A673 (cell line): Measurements from ENCODE around the gene TBC1D8B. TPM values are rescaled to one million over a fixed set of nuclear protein-coding genes. Genes with fewer than 3 reads are reported as not detected.
"Not testable (repeated sequence)": the region's sequence is repeated elsewhere in the genome, so short reads cannot be mapped to it uniquely, and the experiment has no call there.

Experiments used
- Bru-seq: library from RNA; stranded (reverse); fragments of 400-500 nt; gene quantifications from one replicate; lab custom pipeline; 2021; lab: Mats Ljungman, UMichigan
- BruChase-seq, 2 experiments: library from RNA; stranded (reverse); fragments of 400-500 nt; gene quantifications; one replicate each; lab custom pipeline; 2021; lab: Mats Ljungman, UMichigan
- BruUV-seq: library from RNA; stranded (reverse); fragments of 400-500 nt; replicated peaks from 2 replicates; lab custom pipeline; 2021; lab: Mats Ljungman, UMichigan
- CTCF ChIA-PET: fragments of 300-600 bp; sonication (Branson Sonifier 250); formaldehyde crosslinking; loops from one replicate; lab custom pipeline; 2022; ENCODE audit warnings: antibody characterized with exemption; lab: Charles Lee
- POLR2A ChIA-PET: fragments of 300-600 bp; sonication (Branson Sonifier 250); formaldehyde crosslinking; loops from one replicate; lab custom pipeline; 2022; ENCODE audit warnings: antibody characterized with exemption; ENCODE audit not compliant: low non-redundant PET; lab: Charles Lee
- DNase-seq: peaks from one replicate; pipeline ENCODE4 v3.0.0-alpha.2; 2015; ENCODE audit warnings: low spot score
- H3K27ac ChIP-seq: fragments of 200-600 bp; sonication (generic); 2 replicates; pipeline ENCODE4 v1.5.1; 2016; ENCODE audit warnings: mixed run types, low read depth, mild to moderate bottlenecking, mixed read lengths, antibody characterized with exemption, low read length; ENCODE audit not compliant: poor library complexity, severe bottlenecking
- H3K27me3 ChIP-seq: fragments of 200-600 bp; sonication (generic); replicated peaks from 2 replicates; pipeline ENCODE4 v1.6.1; 2017; ENCODE audit warnings: mixed run types, low read depth, mild to moderate bottlenecking, mixed read lengths, antibody characterized with exemption, low read length; ENCODE audit not compliant: insufficient read depth, poor library complexity
- H3K36me3 ChIP-seq: fragments of 200-600 bp; sonication (generic); 2 replicates; pipeline ENCODE4 v1.6.1; 2016; ENCODE audit warnings: mixed run types, mild to moderate bottlenecking, mixed read lengths, antibody characterized with exemption, low read length; ENCODE audit not compliant: insufficient read depth, poor library complexity, severe bottlenecking
- H3K4me1 ChIP-seq: fragments of 200-600 bp; sonication (generic); 2 replicates; pipeline ENCODE4 v1.6.1; 2017; ENCODE audit warnings: mixed run types, mild to moderate bottlenecking, mixed read lengths, antibody characterized with exemption, low read length; ENCODE audit not compliant: insufficient read depth, poor library complexity, severe bottlenecking
- H3K4me3 ChIP-seq: fragments of 200-600 bp; sonication (generic); 2 replicates; pipeline ENCODE4 v1.5.1; 2016; ENCODE audit warnings: low read depth, mixed run types, mild to moderate bottlenecking, mixed read lengths, low read length; ENCODE audit not compliant: poor library complexity, severe bottlenecking
- H3K9me3 ChIP-seq: fragments of 200-600 bp; sonication (generic); 2 replicates; pipeline ENCODE4 v1.6.1; 2016; ENCODE audit warnings: mixed run types, low read depth, mild to moderate bottlenecking, mixed read lengths, antibody characterized with exemption, low read length; ENCODE audit not compliant: poor library complexity, severe bottlenecking
- EZH2 ChIP-seq: fragments of 200-600 bp; sonication (generic); IDR thresholded peaks from 2 replicates; pipeline ENCODE4 v1.6.1; 2017; ENCODE audit warnings: borderline replicate concordance, low read depth, mild to moderate bottlenecking, mixed read lengths, antibody characterized with exemption, low read length; ENCODE audit not compliant: poor library complexity, severe bottlenecking
- intact Hi-C: fragments of 100-400 bp; cut with micrococcal nuclease; formaldehyde crosslinking; loops from one replicate; pipeline ENCODE4 v1.10.0; 2022; ENCODE audit not compliant: unreplicated experiment
- long read RNA-seq: library from polyadenylated mRNA; stranded (forward); transcript quantifications from one replicate; pipeline ENCODE4 v2.0.0, GENCODE V29; 2022
- total RNA-seq: library from RNA; stranded (reverse); gene quantifications from 2 replicates; pipeline ENCODE4 v1.2.3, GENCODE V29; 2021
- TF ChIP-seq, protein P1 (sequence below): fragments of 300-800, 200-600 bp; sonication (generic); conservative IDR thresholded peaks from 2 replicates; pipeline ENCODE4 v1.5.1; 2017; ENCODE audit warnings: low read depth, mild to moderate bottlenecking, antibody characterized with exemption, low read length, moderate library complexity, mixed read lengths

TBC1D8B gene
- 0.41 and 0.61 TPM in 2 replicates for total RNA-seq
- Bru-seq, nascent RNA: percentile 18 among the genes with signal in this experiment
- BruChase-seq, experiment 1, labeled RNA remaining after a 2-hour chase: percentile 13 among the genes with signal in this experiment
- BruChase-seq, experiment 2, labeled RNA remaining after a 6-hour chase: percentile 19 among the genes with signal in this experiment
- long read RNA-seq: 0 reads

DNA sequence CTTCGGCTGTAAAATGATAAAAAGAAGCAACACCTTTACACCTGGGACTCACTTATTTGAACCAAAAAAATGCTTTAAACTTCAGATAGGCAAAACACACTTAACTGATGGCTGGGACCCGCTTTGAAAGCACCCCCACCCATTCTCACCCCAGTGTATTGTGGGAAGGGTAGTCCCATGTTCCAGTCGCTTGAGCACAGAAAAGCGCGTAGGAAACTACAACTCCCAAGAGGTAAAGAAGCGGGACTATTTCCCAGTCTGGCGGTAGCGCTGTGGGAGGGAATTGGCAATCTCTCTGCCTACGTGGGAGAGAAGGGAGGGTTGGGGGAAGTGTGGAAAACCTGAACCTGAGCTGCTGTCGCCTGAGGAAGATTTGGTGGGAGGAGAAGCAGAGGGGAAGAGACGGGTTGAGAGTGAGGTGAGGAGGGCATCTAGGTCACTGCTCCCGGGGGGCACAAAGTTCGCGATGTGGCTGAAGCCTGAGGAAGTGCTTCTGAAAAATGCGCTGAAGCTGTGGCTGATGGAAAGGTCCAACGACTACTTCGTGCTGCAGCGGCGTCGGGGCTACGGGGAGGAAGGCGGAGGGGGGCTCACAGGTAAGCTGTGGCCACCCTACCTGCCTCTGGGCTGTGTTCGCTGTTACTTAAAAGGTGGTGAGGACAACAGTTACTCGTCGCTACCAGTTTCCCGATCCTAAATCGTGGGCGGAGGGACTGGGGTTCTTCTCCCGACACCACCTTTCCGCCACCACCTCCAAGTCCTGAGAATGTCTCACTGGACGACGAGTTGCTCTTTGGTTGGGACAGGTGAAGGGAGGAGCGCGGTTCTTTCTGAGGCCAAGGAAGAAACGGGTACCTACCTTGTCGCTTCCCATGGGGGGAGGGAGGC lies at the start of gene TBC1D8B:
Gene TBC1D8B (plus strand): TSS at position 286 of the 888 bp plus-strand sequence. CDS start 181 bp downstream, at position 467.
- Histone ChIP-seq H3K4me3 (peak within 1 kb of the TSS; percentile 49), H3K27me3 (peaks cover 29% of the 10 kb centered on the region), H3K4me1 (no peaks in the 10 kb centered on the region), H3K9me3 (no peaks in the 10 kb centered on the region), H3K27ac (no peak within 1 kb of the TSS), H3K36me3 (no peaks in the 10 kb centered on the region)
- POLR2A ChIA-PET: no interaction called here
- CTCF ChIA-PET: interaction anchor here (0.6 kb wide), 1 partner anchor 45 kb away, joined by 3 read pairs; no protein-coding TSS in a partner anchor
- TF ChIP-seq, protein P1, sequence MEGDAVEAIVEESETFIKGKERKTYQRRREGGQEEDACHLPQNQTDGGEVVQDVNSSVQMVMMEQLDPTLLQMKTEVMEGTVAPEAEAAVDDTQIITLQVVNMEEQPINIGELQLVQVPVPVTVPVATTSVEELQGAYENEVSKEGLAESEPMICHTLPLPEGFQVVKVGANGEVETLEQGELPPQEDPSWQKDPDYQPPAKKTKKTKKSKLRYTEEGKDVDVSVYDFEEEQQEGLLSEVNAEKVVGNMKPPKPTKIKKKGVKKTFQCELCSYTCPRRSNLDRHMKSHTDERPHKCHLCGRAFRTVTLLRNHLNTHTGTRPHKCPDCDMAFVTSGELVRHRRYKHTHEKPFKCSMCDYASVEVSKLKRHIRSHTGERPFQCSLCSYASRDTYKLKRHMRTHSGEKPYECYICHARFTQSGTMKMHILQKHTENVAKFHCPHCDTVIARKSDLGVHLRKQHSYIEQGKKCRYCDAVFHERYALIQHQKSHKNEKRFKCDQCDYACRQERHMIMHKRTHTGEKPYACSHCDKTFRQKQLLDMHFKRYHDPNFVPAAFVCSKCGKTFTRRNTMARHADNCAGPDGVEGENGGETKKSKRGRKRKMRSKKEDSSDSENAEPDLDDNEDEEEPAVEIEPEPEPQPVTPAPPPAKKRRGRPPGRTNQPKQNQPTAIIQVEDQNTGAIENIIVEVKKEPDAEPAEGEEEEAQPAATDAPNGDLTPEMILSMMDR: no peak
- no peak for TF ChIP-seq EZH2
- BruUV-seq: no TSS peak
- peak; percentile 89 for DNase-seq
- intact Hi-C loops: no loop called here

DNA sequence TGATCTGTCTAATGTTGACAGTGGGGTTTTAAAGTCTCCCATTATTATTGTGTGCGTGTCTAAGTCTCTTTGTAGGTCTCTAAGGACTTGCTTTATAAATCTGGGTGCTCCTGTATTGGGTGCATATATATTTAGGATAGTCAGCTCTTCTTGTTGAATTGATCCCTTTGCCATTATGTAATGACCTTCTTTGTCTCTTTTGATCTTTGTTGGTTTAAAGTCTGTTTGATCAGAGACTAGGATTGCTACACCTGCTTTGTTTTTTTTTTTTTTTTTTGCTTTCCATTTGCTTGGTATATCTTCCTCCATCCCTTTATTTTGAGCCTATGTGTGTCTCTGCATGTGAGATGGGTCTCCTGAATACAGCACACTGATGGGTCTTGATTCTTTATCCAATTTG lies 33.2 kb upstream of the TBC1D8B start:
- intact Hi-C loops, DNase-seq, H3K9me3 ChIP-seq, H3K27me3 ChIP-seq, BruUV-seq, CTCF ChIA-PET, H3K27ac ChIP-seq, H3K4me3 ChIP-seq, H3K4me1 ChIP-seq, POLR2A ChIA-PET, H3K36me3 ChIP-seq: not testable (repeated sequence)

DNA sequence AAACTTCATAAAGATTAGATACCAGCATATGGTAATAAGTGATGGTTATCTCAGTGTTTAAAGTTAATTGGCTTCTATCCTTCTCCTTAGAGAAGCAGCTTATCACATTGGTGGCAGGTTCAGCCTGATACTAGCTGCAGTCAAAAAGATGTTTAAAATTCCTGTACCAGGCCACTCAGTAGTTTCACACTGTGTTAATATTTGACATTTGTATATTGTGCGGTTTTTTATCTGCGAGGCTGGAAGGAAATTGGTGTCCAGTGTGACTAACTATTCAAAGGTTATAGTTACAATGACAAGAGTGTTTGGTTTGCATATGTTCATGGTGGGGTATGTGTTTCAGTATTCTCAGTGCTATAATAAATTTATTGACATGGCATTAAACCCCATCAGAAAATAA lies 27.5 kb upstream of the TBC1D8B start:
- Histone ChIP-seq H3K27ac (no peak overlapping the region), H3K4me1 (no peaks in the 10 kb centered on the region), H3K4me3 (no peak overlapping the region), H3K27me3 (peaks cover 1% of the 10 kb centered on the region), H3K36me3 (no peaks in the 10 kb centered on the region), H3K9me3 (no peaks in the 10 kb centered on the region)
- TF ChIP-seq, protein P1: no peak
- no peak for TF ChIP-seq EZH2
- ChIA-PET CTCF (no interaction called here), POLR2A (no interaction called here)
- intact Hi-C loops: no loop called here
- no peak for DNase-seq
- no TSS peak for BruUV-seq
